Hematopoietic multipotent progenitor cell treated with erythropoietin and hydrocortisone succinate and interleukin-3 and kit ligand, for 17 days (in vitro differentiated cells): ENCODE measurements around the gene RMDN3.
A peak's percentile ranks its signal among the peaks of the same experiment; 100 is the strongest.

ENCODE experiments used
- DNase-seq: peaks from one replicate; pipeline ENCODE4 v3.0.0-alpha.2; 2015; ENCODE audit warnings: low spot score

The RMDN3 gene

DNA sequence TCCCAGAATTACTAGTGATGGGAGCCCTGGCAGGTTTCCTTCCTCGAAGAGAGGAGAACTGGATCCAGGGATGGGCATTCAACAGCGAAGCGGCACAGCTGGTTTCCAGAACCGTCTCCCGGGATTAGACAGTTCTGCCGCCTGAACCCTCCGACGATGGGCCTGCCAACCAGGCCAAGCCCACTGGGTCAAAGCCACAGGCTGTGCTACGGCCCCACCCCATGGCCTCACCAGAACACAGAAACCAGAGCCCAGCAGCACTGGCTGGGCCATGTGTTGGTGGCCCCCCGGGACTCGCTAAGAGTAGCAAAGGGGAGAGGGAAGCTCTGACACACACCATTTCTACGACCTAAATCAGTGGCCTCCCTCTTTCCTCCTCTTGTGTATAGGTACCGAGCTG lies 17.0 kb upstream of the RMDN3 start:
- DNase-seq = no peak

- DNase-seq = no peak
Measured at GRCh38 chr15:40771242-40771641, 16.2 kb upstream of the RMDN3 start.

DNA sequence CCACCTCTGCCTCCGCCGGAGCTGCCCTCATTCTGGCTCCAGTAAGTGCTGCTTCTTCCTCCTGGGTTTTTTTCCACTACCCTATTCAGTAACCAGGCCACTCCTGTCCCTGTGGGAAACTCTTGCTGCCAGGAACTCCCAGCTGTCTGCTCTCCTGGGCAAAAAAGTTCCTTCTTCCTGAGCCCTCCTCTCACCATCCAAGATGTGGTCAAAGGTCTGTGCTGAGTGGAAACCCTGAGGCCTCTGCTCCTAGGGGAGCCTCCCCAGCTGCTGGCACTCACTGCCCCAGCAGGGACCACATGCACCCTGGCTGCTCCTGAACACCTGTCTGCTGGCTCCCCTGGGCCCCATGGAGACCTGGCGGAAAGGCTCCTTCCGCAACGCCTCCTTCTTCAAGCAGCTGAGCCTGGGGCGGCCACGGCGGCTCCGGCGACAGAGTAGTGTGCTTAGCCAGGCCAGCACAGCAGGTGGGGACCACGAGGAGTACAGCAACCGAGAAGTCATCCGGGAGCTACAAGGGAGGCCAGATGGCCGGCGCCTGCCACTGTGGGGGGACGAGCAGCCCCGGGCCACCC lies 15.2 kb upstream of the RMDN3 start:
- DNase-seq = no peak

GRCh38 chr15:40769274-40770146 lies 14.5 kb upstream of the RMDN3 start, which contains the start of gene C15orf62:
Gene C15orf62, plus strand, starts transcription at chr15:40769980. Its CDS starts 516 bp downstream, at chr15:40770496.
- DNase-seq = peak; percentile 52

- peak; percentile 42 for DNase-seq
Measured at GRCh38 chr15:40768521-40769273, 13.6 kb upstream of the RMDN3 start.

GRCh38 chr15:40767838-40768500 lies 12.9 kb upstream of the RMDN3 start:
- no peak for DNase-seq

DNA sequence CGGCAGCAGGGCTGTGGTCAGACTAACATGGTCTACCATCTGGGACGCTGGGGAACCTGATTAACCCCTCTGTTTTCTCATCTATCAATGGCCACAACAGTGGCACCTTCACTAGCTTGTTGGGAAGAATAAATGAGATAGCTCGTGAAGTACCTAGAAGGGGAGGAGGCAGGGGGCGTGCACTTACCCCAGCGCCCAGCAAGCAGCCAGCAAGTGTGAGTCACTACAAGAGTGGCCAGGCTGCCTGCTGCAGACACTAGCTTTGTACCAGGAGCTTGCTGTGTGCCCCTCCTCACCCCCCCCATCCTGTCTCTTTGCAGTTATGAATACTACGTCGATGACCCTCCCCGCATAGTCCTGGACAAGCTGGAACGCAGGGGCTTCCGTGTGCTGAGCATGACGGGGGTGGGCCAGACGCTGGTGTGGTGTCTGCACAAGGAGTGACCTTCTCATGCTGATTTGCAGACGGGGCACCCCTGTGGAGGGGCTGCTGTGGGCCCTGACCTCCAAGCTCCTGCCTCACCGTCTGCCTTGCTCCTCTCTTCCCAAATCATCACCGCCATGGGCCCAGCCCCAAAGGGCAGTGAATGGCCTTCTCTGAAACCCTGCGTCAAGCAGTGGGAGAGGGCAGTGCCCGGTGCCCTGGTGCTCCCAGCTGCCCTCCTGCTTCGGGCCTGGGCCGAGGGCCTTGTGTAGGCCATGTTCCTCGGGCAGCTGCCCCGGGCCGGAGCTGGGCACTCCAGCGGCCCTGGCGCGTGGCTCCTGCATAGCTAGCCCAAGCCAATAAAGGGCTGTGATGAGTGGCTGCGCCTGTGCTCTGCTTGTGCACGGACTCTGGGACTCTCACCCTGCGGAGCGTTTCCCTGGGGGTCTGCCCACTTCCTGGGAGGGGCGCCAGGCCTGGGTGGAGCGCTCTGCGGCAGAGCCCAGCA lies 12.1 kb upstream of the RMDN3 start:
- peak; percentile 44 for DNase-seq

DNA sequence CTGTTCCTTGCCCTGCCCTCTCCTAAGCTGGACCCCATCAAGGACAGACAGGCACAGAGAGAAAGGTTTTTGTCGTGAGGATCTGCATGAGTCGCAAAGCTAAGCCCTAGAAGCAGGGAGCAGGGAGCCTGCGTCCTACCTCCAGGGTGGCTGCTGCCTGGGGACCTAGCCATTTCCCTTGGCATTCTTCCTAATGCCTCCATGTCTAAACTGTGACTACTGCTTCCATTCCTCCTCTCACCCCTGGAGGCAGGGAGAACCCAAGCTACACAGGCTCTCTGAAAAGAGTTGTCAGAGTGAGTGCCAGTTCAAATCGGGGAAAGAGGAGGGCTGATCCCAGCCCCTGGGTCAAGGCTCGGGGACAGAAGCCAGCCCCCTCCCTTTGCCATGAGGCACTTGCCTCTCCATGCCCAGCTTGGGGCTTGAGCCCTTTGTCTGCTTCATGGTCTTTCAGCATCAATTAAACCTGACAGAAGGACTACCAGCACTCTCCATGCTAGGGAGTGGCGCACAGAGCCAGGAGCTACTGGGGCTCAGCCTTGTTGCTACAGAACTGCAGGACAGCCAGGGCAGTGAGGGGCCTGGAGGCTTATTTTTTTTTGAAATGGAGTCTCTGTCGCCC lies 11.3 kb upstream of the RMDN3 start:
- no peak for DNase-seq

DNA sequence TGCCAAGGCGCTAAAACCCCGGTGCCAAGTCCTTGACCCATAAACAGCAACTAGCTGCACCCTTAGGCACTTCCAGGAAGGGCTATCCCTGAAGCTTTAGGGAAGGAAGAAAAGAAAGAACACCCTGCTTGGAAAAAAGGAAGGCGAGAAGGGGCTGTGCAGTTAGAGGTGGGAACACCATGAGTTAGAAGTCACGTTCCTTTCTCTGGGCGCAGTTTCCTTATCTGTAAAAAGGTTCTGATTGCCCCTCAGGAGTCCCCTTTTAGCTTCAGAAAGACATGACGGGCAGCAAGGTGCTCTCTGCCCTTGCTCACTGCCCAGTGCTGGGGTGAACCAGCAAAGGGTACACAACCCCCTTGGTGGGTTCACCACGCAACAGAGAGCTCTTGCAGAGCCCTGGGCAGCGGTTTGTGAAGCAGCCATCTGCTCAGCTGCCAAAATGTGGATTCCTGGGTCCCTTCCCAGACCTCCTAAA lies 9.6 kb upstream of the RMDN3 start:
- DNase-seq = peak; percentile 52

GRCh38 chr15:40763801-40764628 lies 9.0 kb upstream of the RMDN3 start, which contains the start of gene GCHFR:
Gene GCHFR, plus strand, starts transcription at chr15:40764068. Its CDS starts 113 bp downstream, at chr15:40764181.
- peak; percentile 76 for DNase-seq

DNA sequence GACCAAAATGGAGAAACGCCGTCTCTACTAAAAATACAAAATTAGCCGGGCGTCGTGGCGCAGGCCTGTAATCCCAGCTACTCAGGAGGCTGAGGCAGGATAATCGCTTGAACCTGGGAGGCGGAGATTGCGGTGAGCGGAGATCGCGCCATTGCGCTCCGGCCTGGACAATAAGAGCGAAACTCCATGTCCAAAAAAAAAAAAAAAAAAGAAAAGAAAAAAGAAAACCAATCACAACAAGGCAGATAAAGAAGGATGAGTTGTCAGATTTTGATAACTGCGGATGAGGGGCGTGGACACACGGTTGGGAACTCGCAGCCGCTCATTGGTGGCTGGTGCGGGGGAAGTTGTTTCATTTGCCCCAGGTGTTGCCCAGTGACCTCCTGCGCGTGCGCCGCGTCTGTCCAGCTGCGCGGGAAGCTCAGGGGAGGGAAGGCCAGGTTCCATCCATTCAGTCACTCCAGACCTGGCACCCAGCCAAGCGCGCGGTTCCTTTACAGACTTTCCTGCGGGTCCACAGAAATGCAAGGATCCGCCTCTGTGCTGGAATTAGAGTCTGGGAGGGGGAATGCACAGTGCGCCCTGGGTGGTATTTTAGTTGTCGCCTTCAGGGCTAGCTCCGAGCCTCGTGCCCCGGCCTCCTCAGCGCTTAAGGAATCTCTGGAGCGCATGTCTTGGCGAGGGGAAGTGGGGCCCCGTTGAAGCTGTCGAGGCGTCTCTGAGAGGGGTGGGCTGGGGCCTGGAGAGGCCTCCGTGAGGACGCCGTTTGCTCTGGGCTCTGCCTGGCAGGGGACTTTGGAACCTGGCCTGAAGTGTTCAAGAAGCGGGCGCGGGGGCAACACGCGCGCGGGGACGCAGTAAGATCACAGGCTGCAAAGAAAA lies 8.1 kb upstream of the RMDN3 start:
- peak; percentile 66 for DNase-seq

- DNase-seq = no peak
Measured at GRCh38 chr15:40759961-40760360, 4.9 kb upstream of the RMDN3 start.

DNA sequence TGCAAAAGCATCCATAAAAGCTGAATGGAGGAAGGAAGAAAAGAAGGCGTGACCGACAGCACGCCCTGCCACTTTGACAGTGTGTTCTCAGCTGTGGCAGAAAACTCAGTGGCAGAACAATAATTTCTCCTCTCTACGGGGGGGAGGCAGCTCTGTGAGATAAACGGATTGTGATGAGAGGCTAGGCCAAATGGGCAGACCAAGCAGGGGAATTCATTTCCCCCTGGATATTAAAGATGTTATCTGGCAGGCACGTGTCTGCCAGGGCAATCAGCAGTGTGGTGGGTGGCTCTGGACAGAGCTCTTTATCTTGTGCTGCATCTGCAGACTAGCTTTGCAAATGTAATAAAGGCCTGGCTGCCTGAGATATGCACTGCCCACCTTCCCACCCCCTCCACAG lies 1.9 kb upstream of the RMDN3 start:
- DNase-seq = peak; percentile 44

- no peak for DNase-seq
Measured at GRCh38 chr15:40755812-40756208, 756 bp upstream of the RMDN3 start.

DNA sequence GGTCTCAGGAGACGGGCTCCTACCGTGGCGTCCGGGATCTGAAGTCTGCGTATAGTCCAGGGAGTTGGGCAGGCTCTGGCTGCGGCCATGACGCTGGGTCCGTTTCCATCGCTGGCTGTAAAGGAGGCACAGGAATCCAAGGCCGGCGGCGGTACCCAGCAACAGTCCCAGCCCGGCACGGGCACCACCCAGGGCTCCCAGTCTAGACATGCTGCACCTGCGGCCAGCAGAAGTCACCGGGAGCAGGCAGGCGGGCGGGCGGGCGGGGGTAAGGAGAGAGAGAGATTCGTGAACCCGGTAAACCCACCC lies 526 bp downstream of the RMDN3 start:
- peak; percentile 64 for DNase-seq

- no peak for DNase-seq
Measured at GRCh38 chr15:40751745-40752144, 3.3 kb downstream of the RMDN3 start.

DNA sequence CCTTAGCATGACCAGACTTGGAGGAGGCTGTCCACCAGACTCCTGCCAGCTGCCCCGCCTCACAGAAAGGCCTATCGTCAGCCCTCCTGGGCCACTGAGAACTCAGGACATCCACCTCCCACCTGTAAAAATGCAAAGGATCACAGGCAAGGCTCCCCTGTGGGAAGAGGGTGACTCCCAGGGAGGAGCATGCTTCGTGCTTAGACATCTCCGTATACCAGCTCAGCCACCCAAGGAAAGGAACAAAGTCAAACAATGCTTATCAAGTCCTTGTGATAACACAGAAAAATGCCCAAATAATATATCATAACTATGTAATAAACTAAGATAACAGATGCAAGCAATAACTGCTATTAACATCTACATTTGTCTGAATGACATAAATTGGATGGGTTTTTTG lies 4.2 kb downstream of the RMDN3 start:
- no peak for DNase-seq

- DNase-seq = no peak
Measured at GRCh38 chr15:40749151-40749630, 5.9 kb downstream of the RMDN3 start.
